GM10266 (cell line): ENCODE measurements around the gene HERC2.

Experiments used
- DNase-seq: peaks from one replicate; pipeline ENCODE4 v3.0.0; 2012; ENCODE audit errors: extremely low spot score
- CTCF ChIP-seq: IDR thresholded peaks from 2 replicates; pipeline ENCODE4 v1.5.1; 2012; ENCODE audit warnings: mild to moderate bottlenecking, low read depth; ENCODE audit not compliant: control insufficient read depth, insufficient read depth; ENCODE audit errors: missing control alignments

Gene HERC2

DNA sequence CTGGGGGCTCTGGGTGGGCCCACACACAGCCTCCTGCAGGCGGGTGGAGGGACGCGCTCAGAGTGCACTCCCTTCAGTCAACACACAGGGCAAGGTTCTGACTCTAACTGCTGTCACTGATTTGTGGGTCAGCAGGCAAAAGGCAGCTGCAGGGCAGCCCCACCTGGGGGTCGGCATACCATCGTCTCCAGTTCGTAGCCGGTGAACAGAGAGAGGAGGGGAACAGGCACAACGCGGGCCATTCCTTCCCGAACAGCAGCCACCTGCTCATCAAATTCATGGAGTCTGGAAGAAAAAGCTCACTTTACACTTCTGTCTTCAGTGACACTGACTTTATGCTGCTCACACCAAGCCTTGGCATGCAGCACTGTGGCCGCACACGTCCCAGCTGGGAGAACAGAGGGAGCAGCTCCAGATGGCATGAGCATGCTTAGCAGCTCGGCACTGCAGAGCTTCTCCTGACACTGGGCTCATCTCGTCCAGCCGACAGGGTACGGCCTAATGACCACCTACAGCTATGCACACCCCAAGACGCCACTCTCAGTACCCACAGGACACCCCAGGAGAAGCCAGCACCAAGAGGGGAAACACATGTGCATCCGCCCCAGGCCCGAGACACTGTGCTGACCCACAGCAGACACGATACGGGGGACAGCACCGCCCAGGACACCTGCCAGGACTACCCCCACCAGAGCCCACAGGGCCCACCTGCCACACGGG lies 208.4 kb downstream of the HERC2 start:
- no peak for TF ChIP-seq CTCF
- no peak for DNase-seq

DNA sequence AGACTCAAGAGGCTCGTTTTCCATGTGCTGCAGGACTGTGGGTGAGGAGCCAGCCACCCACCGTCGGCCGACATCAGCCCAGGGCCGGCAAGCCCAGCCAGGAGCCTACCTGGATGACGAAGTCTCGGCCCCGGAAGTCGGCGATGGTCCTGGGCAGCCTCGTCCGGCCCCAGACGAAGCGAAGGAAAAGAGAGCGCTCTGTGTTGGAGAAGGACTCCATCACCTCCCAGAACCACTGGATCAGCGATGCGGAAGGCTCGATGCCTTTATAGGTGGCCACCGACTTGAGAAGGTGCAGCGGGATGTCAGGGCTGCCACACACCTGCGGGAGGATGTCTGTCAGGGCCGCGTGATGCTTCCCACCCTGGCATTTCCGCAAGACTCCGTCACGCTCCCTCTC lies 209.0 kb downstream of the HERC2 start:
- TF ChIP-seq CTCF: no peak
- DNase-seq: no peak

DNA sequence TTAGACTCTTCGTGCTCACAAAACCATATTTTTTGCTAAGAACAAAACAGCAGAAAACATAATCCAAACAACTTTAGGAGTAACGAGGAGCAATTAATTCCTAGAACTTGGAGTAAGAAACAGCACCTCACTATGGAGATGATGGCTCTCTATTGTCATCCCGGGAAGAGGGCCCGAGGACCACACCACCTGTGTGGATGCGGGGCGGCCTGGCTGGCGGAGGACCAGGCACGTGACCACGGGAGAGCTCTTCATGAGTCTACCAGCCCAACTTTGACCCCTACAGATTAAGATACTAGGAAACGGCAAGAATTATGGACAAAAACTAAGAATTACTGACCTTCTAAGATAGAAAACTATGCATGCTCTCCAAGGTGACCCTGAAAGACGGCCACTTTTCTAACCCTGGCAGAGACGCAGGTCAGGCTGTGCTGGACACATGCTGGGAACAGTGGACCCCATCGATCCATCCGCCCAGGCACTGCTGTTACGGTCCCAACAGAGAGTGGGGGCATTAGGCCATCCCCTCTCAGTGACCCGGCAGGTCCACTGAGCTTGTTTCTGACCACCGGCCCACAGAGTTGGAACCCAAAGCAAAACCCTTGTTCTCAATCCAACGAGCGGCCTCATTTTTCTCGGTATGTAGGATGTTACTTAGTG lies 209.7 kb downstream of the HERC2 start:
- no peak for TF ChIP-seq CTCF
- DNase-seq: no peak

- DNase-seq: no peak
- TF ChIP-seq CTCF: no peak
These were observed 210.4 kb downstream of the HERC2 start for GRCh38 chr15:28111543-28111942.

GRCh38 chr15:28110481-28110881 lies 211.5 kb downstream of the HERC2 start:
- no peak for DNase-seq
- TF ChIP-seq CTCF: no peak

- TF ChIP-seq CTCF: no peak
- no peak for DNase-seq
These were observed 212.1 kb downstream of the HERC2 start for GRCh38 chr15:28109626-28110455.
